Middle frontal gyrus (tissue), 1 donor: ENCODE measurements around the gene BAG5.
"Not testable (repeated sequence)": the region's sequence is repeated elsewhere in the genome, so short reads cannot be mapped to it uniquely, and the experiment has no call there.

Experiments
- DNase-seq: peaks from one replicate; pipeline ENCODE4 v3.0.0-alpha.2; 2015; ENCODE audit warnings: low spot score; ENCODE audit errors: extremely low spot score

BAG5 gene, protein sequence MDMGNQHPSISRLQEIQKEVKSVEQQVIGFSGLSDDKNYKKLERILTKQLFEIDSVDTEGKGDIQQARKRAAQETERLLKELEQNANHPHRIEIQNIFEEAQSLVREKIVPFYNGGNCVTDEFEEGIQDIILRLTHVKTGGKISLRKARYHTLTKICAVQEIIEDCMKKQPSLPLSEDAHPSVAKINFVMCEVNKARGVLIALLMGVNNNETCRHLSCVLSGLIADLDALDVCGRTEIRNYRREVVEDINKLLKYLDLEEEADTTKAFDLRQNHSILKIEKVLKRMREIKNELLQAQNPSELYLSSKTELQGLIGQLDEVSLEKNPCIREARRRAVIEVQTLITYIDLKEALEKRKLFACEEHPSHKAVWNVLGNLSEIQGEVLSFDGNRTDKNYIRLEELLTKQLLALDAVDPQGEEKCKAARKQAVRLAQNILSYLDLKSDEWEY

DNA sequence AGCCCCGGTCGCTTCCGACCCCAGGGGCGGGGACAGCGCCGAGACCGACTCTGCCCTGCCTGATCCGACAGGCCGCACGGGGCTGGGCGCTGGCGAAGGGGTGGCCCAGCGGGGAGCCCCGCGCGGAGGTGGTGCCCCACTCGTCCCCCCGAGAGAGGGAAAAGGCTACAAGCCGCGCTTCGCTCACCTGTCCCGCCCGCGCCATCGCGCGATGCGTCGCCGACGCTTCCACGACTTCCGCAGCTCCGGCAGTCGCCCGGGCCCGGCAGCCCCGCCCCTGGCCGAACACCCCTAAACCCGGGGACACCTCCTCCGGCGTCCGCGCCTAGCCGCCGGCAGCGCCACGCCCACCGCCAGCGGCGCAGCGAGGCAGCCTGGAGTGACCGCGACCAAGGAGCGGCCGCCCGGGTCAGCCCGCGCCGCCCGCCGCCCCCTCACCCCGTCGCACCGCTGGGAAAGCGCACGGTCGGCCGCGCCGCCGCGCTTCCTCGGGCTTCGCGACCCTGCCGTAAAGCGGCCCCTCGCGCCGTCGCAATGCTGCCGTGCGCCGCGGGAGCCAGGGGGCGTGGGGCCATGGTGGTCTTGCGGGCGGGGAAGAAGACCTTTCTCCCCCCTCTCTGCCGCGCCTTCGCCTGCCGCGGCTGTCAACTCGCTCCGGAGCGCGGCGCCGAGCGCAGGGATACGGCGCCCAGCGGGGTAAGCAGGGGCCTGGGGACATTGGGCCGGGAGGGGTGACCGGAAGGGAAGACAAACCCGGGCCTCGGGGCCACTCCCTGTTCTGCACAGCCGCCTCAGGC lies at the start of gene BAG5, which contains the start of gene COA8:
Gene BAG5, minus strand, starts transcription at position 229 of the 797 bp plus-strand sequence. CDS start 1,493 bp downstream, outside the sequence.
Gene COA8, plus strand, starts transcription at position 532 of the 797 bp plus-strand sequence. Its CDS starts 42 bp downstream, at position 574.
- peak; percentile 68 for DNase-seq

GRCh38 chr14:103611215-103611614 lies 48.8 kb upstream of the BAG5 start:
- no peak for DNase-seq

GRCh38 chr14:103609081-103609480 lies 46.6 kb upstream of the BAG5 start:
- DNase-seq = not testable (repeated sequence)

GRCh38 chr14:103607822-103608221 lies 45.4 kb upstream of the BAG5 start:
- DNase-seq = no peak

GRCh38 chr14:103606963-103607668 lies 44.7 kb upstream of the BAG5 start:
- DNase-seq = peak; percentile 67

- no peak for DNase-seq
These were observed 42.2 kb upstream of the BAG5 start for GRCh38 chr14:103604620-103605019.

GRCh38 chr14:103600503-103600902 lies 38.0 kb upstream of the BAG5 start:
- DNase-seq = no peak

- DNase-seq = peak; percentile 28
These were observed 35.3 kb upstream of the BAG5 start for GRCh38 chr14:103597623-103598377.

DNA sequence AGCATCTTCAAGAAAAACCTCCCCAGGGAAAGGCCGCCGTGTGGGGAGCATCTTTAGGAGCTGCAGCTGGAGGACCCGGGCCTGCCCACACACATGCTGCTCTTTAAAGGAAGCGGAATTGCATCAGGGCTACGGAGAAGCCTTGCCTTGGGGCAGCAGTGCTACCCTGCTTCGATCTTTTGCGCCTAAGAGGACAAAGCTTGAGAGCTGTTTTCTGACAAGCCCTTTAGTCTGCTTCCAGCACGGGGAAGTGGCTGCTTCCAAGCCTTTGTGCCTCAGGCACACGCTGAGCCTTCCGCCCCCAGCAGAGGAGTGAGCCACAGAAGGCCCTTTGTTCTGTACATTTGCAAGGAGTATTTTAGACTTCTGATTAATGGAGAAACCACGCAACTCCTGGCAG lies 31.8 kb upstream of the BAG5 start:
- DNase-seq = peak; percentile 77

DNA sequence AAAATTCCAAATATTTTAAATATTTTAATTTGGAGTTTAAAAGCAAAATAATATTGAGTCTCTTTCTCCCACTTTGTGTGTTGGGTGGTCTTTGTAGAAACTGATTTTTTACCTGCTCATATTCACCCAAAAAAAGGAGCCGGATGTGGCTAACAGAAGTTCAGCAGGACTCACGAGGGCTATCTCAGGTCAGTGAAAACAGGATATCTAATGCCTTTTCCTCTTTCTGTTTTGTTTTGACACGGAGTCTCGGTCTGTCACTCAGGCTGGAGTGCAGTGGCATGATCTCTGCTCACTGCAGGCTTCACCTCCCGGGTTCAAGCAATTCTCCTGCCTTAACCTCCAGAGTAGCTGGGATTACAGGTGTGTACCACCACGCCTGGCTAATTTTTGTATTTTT lies 31.1 kb upstream of the BAG5 start:
- no peak for DNase-seq

- DNase-seq = no peak
These were observed 22.0 kb upstream of the BAG5 start for GRCh38 chr14:103584326-103584915.

GRCh38 chr14:103581954-103582703 lies 19.7 kb upstream of the BAG5 start:
- DNase-seq = no peak

GRCh38 chr14:103581206-103581605 lies 18.7 kb upstream of the BAG5 start:
- no peak for DNase-seq

GRCh38 chr14:103578401-103579075 lies 16.1 kb upstream of the BAG5 start:
- no peak for DNase-seq

DNA sequence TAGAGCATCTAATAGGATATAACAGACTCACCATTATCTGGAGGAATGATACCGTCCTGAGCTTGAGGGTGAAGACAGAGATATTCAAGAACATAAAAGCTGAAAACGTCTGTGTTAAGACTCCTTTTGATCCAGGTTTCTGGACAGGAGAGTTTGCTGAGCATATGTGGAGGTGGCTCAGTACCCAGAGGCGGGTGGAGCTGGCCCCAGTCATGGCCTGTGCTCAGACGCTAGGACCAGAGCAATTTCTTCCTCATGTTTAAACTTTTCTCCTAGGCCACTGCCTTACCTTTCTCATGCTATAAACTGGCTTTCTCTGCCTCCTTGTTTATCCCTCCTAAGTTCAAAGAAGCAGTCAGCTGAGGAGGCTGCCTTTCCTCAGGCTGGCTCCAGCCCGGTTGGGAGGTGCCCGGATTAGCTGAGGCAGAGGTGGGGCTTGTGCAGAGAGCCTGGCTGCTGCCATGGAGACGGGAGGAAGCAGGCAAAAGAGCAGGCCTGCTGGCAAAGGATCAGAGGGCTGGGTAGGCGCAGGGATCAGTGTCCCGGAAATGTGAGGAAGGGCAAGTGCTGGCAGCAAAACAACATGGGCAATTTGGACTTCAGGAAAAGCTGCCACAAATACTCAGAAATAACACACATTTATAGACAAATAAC lies 14.0 kb upstream of the BAG5 start:
- DNase-seq = no peak

- no peak for DNase-seq
These were observed 12.3 kb upstream of the BAG5 start for GRCh38 chr14:103574707-103575285.

- DNase-seq = no peak
These were observed 11.6 kb upstream of the BAG5 start for GRCh38 chr14:103574104-103574503.

DNA sequence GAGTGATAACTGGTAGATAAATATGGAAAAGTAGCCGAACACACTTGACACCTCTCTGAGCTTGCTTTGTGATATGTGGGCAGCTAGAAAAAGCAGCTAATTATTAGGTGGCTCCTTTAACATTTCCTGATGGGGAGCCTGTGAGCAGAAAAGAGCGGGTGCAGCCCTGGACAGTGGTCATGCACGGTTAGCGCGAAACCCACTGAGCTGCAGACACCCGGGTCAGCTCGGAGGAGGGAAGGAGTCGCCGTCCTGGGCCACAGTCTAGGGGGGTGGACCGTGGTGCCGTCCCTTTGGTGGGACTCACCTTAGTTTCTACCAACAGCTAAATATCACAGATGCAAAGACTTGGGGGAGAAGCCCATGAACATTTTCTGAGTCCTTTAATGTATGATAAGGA lies 7.0 kb upstream of the BAG5 start:
- no peak for DNase-seq
